Activated CD8-positive, alpha-beta memory T cell treated with anti-CD3 and anti-CD28 coated beads, Interleukin-2, amount 50 U/mL, for 1 hour (primary cell): ENCODE results near the gene PACSIN3.

Source experiments
- DNase-seq: peaks from one replicate; pipeline ENCODE4 v3.0.0-alpha.2; 2020; ENCODE audit errors: extremely low read depth

Gene PACSIN3

GRCh38 chr11:47176328-47177228, 9.7 kb downstream of the PACSIN3 start, which contains the start of gene ARFGAP2:
ARFGAP2 (minus strand) TSS chr11:47176879; CDS start chr11:47176853, 26 bp downstream.
- peak; percentile 83 for DNase-seq

DNA sequence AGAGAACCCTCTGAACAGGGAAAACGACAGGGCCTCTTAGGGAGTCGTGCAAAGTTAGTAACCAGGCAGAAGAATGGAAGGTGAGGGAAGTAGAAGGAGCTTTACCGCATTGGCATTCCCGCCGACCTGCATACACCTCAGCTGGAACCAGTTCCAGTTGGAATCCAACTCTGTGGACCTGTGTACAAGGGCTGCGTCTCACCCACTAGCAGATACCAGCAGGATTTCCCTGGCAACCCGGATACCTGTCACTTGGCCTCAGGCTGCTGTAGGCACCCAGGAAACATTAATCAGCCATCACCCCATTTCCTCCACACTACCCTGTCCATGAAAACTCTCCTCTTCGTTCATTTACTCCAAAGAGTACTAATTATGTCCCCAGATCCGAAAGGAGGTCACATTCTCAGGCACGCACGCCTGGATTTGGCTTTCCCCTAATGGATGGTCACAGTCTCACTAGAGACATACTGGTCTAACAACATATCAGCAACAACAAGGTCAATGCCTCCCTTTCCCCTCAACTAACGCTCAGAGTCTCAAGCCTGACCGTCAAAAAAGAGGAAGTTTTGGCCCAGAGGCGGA, 10.4 kb downstream of the PACSIN3 start:
- no peak for DNase-seq

DNA sequence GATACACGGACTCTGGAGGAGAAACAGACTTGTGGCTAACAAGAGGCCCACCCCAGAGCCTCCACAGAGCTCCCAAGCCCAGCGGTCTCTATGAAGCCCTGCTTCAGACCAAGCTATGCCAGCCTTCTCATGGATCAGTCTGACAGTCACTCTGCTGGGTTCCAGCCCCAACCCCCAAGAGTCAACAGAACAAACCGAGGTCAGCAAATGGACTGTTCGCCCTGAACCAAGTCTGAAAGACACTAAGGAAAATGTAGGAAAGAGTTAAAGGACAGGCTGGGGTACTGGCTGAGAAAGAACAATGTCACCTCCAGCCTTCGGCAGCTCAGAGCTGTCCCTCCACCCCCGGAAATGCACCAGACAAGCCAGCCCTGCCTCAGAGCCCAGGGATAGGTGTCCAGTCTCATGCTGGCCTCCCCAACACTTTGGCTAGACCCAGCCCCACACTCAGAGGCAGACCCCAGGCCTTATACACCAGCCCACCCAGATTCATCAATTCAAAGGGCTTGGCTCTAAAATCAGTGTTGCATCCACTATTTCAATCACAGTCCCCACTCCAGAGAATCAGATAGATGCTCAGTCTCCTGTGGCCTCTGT, 13.4 kb downstream of the PACSIN3 start:
- DNase-seq: no peak

DNA sequence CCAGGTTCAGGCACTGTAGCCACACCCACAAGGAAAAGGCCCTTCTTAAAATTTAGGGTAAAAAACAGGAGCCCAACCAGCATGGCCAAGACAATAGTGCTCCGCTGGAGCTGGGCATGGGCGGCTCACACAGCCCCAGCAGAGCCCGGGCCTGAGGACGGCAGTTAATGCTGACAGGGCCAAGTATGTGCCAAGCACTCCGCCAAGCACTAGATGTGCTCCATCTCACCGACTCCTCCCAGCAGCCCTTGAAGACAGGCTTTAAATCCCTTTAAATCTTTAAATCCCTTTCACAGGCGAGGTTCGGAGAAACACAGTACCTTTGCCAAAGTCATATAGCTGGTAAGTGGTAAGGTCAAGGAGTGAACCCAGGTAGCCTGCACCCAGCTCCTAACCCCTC, 14.4 kb downstream of the PACSIN3 start:
- DNase-seq: no peak

DNA sequence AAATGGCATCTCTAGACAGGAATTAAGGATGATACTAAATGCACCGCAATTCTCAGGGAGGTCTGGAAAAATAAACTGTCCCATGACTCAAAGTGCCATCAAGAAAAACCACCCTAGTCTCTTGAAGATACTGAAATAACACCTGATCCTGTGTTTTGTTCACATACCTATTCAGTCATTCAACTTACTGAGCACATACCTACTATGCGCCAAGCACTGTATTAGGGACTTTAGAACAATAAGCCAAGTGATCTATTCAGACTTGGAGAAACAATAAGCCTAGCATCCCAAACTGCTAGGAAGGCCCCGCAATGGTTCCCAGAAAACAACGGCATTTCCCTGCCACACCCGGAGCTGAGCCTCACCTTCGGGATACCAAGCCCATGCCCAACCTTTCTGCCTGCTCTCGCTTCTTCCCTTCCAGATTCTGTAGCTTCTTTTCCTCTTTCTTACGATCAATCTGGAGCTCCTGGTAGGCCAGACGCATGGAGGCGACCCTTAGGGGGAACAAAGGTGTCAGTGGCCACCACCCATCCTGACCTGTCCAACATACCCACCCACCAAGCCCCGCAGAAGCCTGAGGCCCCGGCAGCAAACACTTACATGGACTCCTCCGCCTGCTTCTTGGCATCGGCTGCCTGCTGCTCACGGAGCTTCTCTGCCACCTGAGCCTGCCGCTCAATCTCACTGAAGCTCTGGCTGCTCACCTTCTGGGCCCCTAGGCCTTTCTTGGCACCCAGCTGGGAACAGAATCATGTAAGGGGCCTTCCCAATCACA, 15.0 kb downstream of the PACSIN3 start:
- DNase-seq: no peak

DNA sequence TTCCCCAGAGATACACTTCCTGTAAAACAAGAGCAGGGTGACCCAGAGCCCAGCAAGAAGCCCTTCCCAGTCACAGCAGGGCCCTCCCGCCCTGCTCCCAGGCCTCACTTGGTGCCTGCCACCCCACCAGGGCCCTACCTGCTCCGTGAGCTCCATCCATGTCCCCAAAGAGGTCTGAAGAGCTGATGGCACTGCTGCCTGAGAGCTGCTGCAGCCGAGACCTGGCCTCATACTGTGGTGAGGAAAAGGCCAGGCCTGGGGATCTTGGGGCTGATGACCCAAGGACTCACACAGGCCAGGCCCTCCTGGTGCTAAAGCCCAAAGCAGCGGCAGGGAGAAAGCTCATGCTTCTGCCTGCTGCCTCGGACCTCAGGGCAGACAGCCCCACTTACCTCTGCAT, 19.9 kb downstream of the PACSIN3 start:
- DNase-seq: no peak

GRCh38 chr11:47165253-47165840, 20.9 kb downstream of the PACSIN3 start:
- no peak for DNase-seq

DNA sequence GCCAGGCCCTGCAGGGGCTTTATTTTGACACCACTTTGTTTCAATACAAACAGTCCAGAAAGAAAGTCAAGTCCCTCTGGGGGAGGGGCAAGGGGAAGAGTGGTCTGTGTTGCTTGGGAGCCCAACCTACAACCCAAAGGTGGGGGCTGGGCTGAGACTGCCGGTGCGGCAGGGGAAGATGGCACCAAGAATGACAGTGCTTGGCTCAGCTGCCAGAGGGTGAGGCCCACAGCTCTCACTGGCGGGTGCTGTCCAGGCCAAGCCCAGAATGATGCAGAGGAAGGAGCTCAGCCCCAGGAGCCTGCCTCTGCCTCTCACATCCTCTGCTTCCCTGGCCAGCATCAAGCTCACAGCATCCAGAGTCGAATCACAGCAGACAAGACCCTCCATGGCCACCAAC, 21.9 kb downstream of the PACSIN3 start:
- DNase-seq: no peak

GRCh38 chr11:47163898-47164297, 22.3 kb downstream of the PACSIN3 start:
- DNase-seq: no peak

GRCh38 chr11:47163193-47163592, 23.0 kb downstream of the PACSIN3 start:
- DNase-seq: no peak

- no peak for DNase-seq
Observed at GRCh38 chr11:47162426-47162825, 23.8 kb downstream of the PACSIN3 start.

DNA sequence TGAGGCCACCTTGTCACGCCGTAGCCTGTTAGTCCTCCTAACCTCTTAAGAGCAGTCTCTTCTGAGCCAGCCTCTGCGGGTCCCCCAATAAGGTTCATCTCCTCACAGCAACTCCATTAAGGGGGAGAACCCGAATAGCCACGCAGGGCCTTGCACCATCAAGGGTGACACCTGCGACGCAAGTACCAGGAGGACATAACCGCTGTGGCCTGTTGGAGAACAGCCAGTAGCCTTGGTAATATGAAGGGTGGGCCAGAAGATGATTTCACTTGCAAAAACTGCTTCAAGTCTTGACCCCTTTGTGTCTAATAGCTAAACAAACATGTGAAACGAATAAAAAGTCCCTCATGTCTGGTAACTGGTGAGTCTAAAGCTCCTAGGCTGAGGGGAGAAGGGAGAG, 24.3 kb downstream of the PACSIN3 start:
- no peak for DNase-seq

DNA sequence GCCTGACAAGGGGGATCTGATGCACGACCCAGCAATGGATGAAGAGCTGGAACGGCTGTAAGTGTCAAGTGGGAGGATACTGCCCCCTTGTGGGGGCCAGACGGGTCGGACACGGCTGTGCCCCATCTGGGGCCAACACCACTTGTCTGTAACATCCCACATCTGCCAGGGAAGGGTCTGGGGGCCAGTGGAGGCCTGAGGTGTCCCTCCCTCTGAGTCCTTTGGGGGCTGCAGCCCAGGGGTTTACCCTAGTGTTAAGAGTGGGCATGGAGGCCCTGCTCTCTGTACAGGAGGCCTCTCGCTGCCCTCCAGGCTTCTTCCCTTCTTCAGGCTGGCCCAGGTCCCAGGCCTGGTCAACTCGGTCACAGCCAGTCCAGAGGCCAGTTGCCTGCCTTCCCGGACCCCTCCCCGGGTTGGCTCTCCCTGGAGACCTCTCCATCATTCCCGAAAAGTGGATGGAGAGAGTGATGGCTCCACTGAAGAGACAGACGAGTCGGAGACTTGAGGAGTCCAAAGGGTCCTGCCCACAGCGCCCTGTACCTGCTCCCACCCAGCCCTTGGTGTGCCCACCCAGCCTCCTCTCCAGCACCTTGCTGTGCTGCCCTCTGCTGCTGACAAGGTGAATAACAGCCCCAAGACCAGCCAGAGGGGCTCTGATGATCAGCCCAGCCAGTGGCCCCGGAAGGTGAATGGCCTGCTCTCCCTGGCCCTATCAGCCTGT, 24.9 kb downstream of the PACSIN3 start:
- no peak for DNase-seq

- no peak for DNase-seq
Observed at GRCh38 chr11:47160753-47161133, 25.5 kb downstream of the PACSIN3 start.

DNA sequence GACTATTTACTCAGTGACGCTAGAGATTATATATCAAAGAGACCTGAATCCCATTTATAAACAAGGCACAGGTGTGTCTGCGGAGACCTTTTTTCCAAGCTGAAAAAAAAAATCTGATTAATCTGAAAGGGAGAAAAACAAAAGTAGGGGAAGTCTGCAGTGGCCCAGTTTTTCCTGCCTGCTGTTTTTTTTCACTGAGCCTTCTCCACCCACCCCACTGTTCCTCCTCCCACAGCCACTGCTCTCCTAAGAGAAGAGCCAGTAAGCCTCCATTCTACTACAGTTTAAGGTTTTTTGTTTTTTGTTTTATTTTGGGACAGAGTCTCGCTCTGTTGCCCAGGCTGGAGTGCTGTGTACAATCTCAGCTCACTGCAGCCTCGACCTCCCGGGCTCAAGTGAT, 28.0 kb downstream of the PACSIN3 start:
- no peak for DNase-seq

- no peak for DNase-seq
Observed at GRCh38 chr11:47157805-47158204, 28.4 kb downstream of the PACSIN3 start.

- no peak for DNase-seq
Observed at GRCh38 chr11:47156951-47157350, 29.3 kb downstream of the PACSIN3 start.

GRCh38 chr11:47156333-47156732, 29.9 kb downstream of the PACSIN3 start:
- no peak for DNase-seq

GRCh38 chr11:47155879-47156278, 30.4 kb downstream of the PACSIN3 start:
- DNase-seq: no peak

DNA sequence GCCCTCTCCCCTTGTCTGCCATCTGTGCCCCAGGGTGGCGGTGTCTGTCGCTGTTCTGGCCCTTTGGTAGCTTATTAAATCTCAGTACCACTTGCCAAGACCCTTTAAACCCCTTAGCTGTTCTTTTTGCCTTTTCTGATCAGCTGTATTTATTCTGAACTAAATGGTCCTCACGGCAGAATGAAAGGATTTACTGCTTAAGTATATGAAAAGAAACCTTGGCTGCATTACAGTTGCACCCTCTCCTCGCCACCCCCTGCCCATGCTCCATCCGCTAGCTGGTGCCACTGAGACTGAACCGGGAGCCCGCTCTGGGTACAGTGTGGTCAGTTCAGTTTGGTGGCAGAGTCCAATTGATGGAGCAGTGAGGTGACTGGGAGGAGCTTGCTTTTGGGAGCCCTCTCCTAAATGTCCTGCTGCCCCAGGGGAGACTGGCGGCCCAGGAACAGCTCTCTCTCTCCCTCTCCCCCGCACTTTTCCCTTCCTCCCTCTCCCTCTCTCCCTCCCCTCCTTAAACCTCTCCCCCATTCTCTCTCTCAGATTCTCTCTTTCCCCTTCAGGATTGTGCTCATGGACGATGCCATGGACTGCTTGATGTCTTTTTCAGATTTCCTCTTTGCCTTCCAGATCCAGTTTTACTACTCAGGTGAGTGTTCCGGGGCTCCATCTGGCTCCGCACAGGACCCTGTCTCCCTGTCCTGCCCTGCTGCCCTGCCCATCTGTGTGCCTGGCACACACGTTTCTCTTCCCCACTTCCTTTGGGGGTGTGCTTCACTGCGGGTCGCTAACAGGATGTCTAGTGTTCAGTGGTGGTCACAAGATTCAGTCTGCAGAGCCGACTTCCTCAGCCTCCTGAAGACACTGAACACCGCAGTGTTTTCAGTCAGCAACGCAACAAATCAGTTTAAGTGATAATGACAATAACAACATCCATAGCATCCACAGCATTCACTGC, 31.3 kb downstream of the PACSIN3 start:
- no peak for DNase-seq
